GM03348 (cell line): ENCODE results near the gene EFCAB6.

ENCODE experiments used
- DNase-seq: peaks from one replicate; pipeline ENCODE4 v3.0.0; 2012; ENCODE audit warnings: low spot score

Gene EFCAB6

GRCh38 chr22:43572710-43573109 lies 239.4 kb downstream of the EFCAB6 start:
- DNase-seq: no peak

- no peak for DNase-seq
These were observed 240.9 kb downstream of the EFCAB6 start for GRCh38 chr22:43571181-43571580.

- no peak for DNase-seq
These were observed 241.5 kb downstream of the EFCAB6 start for GRCh38 chr22:43570531-43571165.

DNA sequence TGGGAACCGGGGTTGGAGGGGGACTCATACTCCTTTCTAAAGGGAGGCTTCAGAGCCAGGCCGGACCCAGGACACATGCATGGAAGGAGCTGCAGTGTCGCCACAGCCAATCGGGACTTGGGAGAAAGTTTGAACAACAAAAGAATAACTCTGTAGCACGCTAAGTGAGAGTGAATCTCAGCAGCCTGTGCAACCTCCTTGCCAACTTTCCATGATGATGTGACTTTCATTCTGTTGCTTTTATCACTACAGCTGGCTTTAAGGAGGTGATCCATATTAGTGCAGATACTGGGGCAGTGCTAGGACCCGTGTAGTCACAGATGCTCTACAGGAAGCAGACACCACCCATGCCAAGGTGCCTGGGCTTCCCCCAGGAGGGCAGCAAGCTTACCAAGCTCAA lies 243.0 kb downstream of the EFCAB6 start:
- no peak for DNase-seq

GRCh38 chr22:43567691-43568324 lies 244.3 kb downstream of the EFCAB6 start:
- no peak for DNase-seq

- no peak for DNase-seq
These were observed 245.4 kb downstream of the EFCAB6 start for GRCh38 chr22:43566561-43567332.

DNA sequence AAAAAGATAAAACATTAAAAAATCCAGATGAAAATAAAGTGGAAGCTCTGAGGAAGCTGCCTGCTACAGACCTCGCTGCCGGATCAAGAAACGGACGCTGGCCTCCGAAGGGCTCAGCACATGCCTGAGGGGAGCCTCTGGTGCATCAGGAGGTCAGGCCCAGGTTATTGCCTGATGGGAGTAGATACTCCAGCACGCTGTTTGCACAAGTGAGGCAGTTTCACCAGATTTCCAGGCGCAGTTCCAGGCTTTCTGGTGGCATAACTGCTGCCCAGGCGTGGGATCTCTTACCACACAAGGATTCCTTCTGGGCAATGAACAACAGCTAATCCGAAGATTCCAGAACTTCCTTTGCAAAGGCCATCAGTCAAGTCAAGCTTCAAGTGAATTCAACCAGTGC lies 246.1 kb downstream of the EFCAB6 start:
- no peak for DNase-seq

DNA sequence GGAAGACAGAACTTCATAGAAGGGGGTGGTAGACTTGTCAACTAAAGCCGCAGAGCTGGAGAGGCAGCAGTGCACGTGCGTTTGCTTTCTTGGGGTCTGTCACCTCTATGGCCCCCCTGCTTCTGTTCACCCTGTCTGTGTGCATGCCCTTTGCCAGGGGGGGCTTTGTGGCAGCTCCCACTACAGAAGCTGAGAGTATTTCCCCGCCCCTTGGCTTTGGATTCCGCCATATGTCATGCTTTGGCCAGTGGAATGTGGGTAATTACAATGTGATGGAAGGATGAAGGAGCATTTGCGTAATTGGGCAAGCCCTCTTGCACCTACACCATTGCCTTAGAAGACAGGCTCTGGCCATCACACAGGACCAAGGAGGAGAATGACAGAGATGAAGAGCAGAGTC lies 247.2 kb downstream of the EFCAB6 start:
- DNase-seq: no peak

GRCh38 chr22:43563571-43563970 lies 248.5 kb downstream of the EFCAB6 start:
- DNase-seq: no peak

DNA sequence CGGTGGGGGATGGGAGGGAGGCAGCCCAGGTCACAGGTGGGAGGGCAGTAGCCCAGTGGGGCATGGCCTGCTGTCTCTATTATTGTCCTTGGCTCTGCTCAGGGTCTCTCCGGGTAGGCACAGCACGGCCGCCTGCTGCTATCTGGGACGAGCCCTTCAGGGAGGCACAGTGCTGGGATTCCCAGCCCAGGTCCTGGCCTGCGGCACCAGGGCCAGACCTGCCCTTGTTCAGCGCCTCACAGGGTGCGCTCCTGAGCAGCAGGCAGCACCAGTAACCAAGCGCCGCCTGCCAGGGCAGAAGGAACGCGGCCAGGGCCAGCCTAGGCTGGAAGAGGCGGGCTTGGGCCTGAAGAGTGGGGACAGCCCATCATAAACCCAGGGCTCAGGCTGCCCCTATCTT lies 249.3 kb downstream of the EFCAB6 start:
- no peak for DNase-seq

- DNase-seq: no peak
These were observed 250.5 kb downstream of the EFCAB6 start for GRCh38 chr22:43561415-43562178.

DNA sequence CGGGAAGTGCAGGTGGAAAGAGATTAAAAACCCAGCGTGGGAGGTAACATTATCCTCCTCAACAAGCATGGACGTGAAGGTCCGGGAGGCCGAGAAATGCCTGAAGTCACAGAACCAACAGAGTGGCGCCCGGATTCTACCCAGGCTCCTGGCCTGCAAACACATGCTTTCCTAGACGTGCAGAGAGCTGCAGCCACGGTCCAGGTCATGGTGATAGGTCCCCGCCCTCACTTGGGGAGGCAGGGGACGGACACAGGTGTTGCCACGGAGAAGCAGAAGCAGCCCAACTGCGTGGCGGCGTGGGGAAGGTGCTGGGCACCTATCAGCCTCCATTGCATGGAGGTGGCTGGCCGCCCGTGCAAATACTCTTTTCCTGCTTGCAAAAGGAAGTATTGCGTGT lies 251.5 kb downstream of the EFCAB6 start:
- DNase-seq: no peak

DNA sequence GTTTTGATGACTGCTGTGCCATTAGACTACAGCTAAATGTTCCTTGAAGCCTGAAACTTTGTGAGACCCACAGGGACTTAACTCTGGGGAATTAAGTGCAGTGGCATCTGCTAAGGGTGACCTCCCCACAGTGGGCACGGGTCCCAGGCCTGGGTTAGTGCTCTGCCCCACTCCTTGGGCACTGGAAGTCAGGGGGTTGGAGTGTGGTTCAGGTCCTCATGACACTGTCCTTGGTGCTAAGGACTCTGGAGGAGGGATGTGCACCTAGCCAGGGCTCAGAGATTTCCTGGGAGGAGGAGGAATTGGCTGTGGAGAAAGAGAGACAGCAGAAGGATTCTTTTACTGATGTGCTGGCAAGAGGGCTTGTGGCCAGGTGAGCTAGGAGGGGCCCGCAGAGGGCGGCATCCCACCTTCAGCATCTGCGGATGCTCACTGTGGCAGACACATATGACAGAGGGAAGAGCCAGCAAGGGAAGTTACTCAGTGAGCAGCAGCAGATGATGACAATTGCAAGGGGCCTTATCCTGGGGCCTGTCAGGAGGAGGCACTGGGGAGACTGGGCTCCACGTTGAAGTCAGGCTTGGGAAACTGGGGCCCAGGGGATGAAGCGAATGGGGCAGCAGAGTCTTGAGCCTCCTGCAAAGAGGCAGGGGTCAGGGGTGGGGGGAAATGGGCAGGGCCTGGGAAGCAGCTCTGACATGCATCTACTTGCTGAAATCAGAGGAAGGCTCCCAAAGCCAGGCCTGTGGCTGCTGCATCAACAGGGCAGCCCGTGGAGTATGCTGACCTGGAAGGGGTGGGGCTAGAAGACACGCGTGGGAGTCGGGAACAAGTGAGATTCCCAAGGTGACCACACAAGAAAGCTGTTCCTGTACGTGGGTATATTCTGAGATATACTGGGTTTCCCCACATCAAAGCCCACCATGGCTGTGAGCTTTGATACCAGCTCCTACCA lies 256.3 kb downstream of the EFCAB6 start:
- DNase-seq: no peak

- no peak for DNase-seq
These were observed 257.3 kb downstream of the EFCAB6 start for GRCh38 chr22:43554694-43555365.

GRCh38 chr22:43554259-43554636 lies 257.9 kb downstream of the EFCAB6 start:
- DNase-seq: no peak

GRCh38 chr22:43553451-43554258 lies 258.4 kb downstream of the EFCAB6 start:
- no peak for DNase-seq

- DNase-seq: no peak
These were observed 261.4 kb downstream of the EFCAB6 start for GRCh38 chr22:43550672-43551071.

GRCh38 chr22:43550024-43550620 lies 262.0 kb downstream of the EFCAB6 start:
- no peak for DNase-seq

GRCh38 chr22:43546186-43546585 lies 265.9 kb downstream of the EFCAB6 start:
- no peak for DNase-seq

- DNase-seq: no peak
These were observed 267.8 kb downstream of the EFCAB6 start for GRCh38 chr22:43544289-43544673.
